ENCODE data around the gene NONO.
A peak's percentile ranks its signal among the peaks of the same experiment; 100 is the strongest.

Gene NONO

DNA sequence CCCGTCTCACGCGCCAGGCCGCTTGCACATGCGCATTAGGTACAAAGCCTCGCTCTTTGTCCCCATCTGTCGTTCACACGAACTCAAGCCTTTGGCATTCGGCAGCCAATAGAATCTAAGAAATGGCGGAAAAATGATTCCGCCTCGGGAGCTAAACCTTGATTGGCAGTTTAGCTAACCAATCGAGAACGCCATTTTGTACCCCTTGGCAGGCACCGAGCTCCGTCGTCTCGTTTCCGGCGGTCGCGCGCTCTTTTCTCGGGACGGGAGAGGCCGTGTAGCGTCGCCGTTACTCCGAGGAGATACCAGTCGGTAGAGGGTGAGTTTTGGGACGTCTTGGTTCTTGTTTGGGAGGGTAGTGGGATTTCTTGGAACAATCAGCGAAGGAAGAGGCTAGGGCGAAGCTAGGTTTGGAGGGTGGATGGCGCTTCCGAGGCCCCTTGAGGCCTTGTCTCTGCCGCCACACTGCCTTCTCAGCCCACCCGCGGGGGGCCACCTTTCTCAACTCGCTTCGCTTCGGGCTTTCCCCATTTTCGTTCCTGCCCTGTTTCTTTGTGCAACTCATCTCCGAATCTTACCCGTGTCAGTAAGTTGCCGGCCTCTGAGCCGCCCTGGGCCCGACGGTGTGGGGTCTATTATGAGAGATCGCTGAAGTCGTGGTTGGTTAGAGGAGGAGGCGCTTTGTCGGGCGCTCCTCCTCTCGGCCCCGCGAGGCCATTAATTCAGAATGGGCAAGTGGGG, at the start of gene NONO:
NONO (plus strand) TSS at position 233 of the 741 bp plus-strand sequence. CDS start 7,003 bp downstream, outside the sequence.
- H3K9ac ChIP-seq (ENCODE audit: low read depth in 1 of 2, low read length in 2 of 2) = peak within 1 kb of the TSS; percentile 77 to 93
- H3K27me3 ChIP-seq (ENCODE audit: control insufficient read depth in 1 of 2, insufficient read depth in 2 of 2, low read length in 2 of 2) = no peaks in the 10 kb centered on the region
- H3K4me1 ChIP-seq (ENCODE audit: control insufficient read depth in 1 of 2, insufficient read depth in 2 of 2, low read length in 2 of 2) = peaks cover 5 to 11% of the 10 kb centered on the region in 2 donors
- H3K36me3 ChIP-seq (ENCODE audit: control insufficient read depth in 1 of 2, insufficient read depth in 2 of 2, low read length in 2 of 2) = no peaks in the 10 kb centered on the region
- H3K9me3 ChIP-seq (ENCODE audit: control insufficient read depth in 1 of 2, low read length in 2 of 2) = no peaks in the 10 kb centered on the region
- H3K4me3 ChIP-seq (ENCODE audit: low read depth in 1 of 2, low read length in 2 of 2) = peak within 1 kb of the TSS; percentile 77 to 82
- H3K27ac ChIP-seq (ENCODE audit: low read depth, low read length) = peak within 1 kb of the TSS; percentile 85

DNA sequence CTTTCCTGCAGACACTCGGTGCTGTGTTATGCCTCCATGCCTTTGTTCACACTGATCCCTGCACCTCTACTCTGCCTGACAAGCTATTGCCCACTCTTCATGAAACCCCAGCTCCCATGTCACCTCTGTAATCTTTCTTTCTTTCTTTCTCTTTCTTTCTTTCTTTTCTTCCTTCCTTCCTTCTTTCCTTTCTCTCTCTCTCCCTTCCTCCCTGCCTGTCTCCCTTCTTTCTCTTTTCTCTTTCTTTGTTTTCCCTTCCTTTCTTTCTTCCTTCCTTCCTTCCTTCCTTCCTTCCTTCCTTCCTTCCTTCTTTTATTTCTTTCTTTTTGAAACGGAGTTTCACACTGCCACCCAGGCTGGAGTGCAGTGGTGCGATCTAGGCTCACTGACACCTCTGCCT, 48.0 kb upstream of the NONO start:
- H3K9ac ChIP-seq (ENCODE audit: low read depth in 1 of 2, low read length in 2 of 2) = no peak overlapping the region
- H3K9me3 ChIP-seq (ENCODE audit: control insufficient read depth in 1 of 2, low read length in 2 of 2) = no peaks in the 10 kb centered on the region
- H3K27ac ChIP-seq (ENCODE audit: low read depth, low read length) = no peak overlapping the region
- H3K4me1 ChIP-seq (ENCODE audit: control insufficient read depth in 1 of 2, insufficient read depth in 2 of 2, low read length in 2 of 2) = no peaks in the 10 kb centered on the region
- H3K36me3 ChIP-seq (ENCODE audit: control insufficient read depth in 1 of 2, insufficient read depth in 2 of 2, low read length in 2 of 2) = no peaks in the 10 kb centered on the region
- H3K4me3 ChIP-seq (ENCODE audit: low read depth in 1 of 2, low read length in 2 of 2) = no peak overlapping the region
- no peaks in the 10 kb centered on the region for H3K27me3 ChIP-seq (ENCODE audit: control insufficient read depth in 1 of 2, insufficient read depth in 2 of 2, low read length in 2 of 2)

DNA sequence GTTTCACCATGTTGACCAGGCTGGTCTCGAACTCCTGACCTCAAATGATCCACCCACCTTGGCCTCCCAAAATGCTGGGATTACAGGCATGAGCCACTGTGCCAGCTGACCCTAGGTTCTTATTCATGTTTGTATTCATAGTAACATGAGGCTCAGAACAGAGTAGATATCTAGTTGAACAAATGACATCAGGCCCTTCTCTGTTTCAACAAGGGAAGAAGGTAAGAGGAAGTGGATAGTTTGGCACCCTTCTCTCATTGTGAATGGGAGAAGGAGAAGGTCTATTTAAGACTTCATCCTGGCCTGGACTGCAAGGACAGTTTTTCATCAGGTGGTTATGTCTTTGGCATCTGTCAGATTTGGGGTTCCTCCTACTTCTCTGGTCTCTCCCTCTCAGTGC, 46.6 kb upstream of the NONO start:
- peaks cover 0 to 11% of the 10 kb centered on the region in 2 donors for H3K36me3 ChIP-seq (ENCODE audit: control insufficient read depth in 1 of 2, insufficient read depth in 2 of 2, low read length in 2 of 2)
- H3K9me3 ChIP-seq (ENCODE audit: control insufficient read depth in 1 of 2, low read length in 2 of 2) = no peaks in the 10 kb centered on the region
- H3K4me3 ChIP-seq (ENCODE audit: low read depth in 1 of 2, low read length in 2 of 2) = no peak overlapping the region
- no peak overlapping the region for H3K9ac ChIP-seq (ENCODE audit: low read depth in 1 of 2, low read length in 2 of 2)
- no peaks in the 10 kb centered on the region for H3K4me1 ChIP-seq (ENCODE audit: control insufficient read depth in 1 of 2, insufficient read depth in 2 of 2, low read length in 2 of 2)
- no peak overlapping the region for H3K27ac ChIP-seq (ENCODE audit: low read depth, low read length)
- no peaks in the 10 kb centered on the region for H3K27me3 ChIP-seq (ENCODE audit: control insufficient read depth in 1 of 2, insufficient read depth in 2 of 2, low read length in 2 of 2)

DNA sequence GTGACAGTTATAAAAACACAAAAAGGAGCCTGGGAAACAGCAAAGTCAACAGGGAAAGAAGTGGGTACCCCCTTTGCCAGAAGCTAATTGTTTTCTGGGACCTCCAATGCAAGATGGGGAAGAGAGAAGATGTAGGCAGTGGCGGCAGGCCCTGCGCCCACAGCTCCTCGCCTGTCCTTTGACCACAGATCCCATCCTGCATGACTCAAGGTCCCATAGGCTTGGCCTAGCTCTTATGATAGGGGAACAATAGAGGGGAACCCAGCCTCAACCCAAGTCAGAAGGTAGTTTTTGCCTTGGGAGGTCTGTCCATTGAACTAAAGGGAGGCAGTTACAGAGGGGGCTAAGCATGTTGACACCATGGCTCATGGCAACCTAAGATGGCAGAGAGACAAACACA, 43.7 kb upstream of the NONO start:
- H3K27ac ChIP-seq (ENCODE audit: low read depth, low read length) = no peak overlapping the region
- H3K27me3 ChIP-seq (ENCODE audit: control insufficient read depth in 1 of 2, insufficient read depth in 2 of 2, low read length in 2 of 2) = no peaks in the 10 kb centered on the region
- H3K4me1 ChIP-seq (ENCODE audit: control insufficient read depth in 1 of 2, insufficient read depth in 2 of 2, low read length in 2 of 2) = no peaks in the 10 kb centered on the region
- H3K9ac ChIP-seq (ENCODE audit: low read depth in 1 of 2, low read length in 2 of 2) = no peak overlapping the region
- H3K36me3 ChIP-seq (ENCODE audit: control insufficient read depth in 1 of 2, insufficient read depth in 2 of 2, low read length in 2 of 2) = peaks cover 0 to 39% of the 10 kb centered on the region in 2 donors
- H3K4me3 ChIP-seq (ENCODE audit: low read depth in 1 of 2, low read length in 2 of 2) = no peak overlapping the region
- no peaks in the 10 kb centered on the region for H3K9me3 ChIP-seq (ENCODE audit: control insufficient read depth in 1 of 2, low read length in 2 of 2)

DNA sequence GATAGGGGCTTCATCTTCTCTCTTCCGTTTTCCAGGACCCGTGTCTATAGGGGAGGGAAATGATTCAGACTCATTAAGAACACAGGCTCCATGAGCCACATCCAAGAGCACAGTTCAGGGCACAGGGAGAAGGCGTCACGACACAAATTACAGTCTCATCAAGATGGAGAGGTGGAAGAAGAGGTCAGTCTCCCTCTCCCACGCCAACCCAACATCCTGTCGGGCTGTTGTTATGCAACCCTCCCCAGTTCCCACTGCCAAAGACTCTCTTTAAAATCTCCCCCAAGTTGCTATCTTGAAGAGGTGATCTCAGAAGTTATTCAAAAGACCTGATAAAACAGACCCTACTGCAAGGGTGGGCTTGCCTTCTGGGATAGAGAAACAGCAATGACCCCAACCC, 42.1 kb upstream of the NONO start:
- Histone ChIP-seq H3K9me3 (ENCODE audit: control insufficient read depth in 1 of 2, low read length in 2 of 2) (no peaks in the 10 kb centered on the region), H3K36me3 (ENCODE audit: control insufficient read depth in 1 of 2, insufficient read depth in 2 of 2, low read length in 2 of 2) (peaks cover 4 to 52% of the 10 kb centered on the region in 2 donors), H3K27ac (ENCODE audit: low read depth, low read length) (no peak overlapping the region), H3K9ac (ENCODE audit: low read depth in 1 of 2, low read length in 2 of 2) (no peak overlapping the region), H3K4me3 (ENCODE audit: low read depth in 1 of 2, low read length in 2 of 2) (no peak overlapping the region), H3K4me1 (ENCODE audit: control insufficient read depth in 1 of 2, insufficient read depth in 2 of 2, low read length in 2 of 2) (no peaks in the 10 kb centered on the region), H3K27me3 (ENCODE audit: control insufficient read depth in 1 of 2, insufficient read depth in 2 of 2, low read length in 2 of 2) (no peaks in the 10 kb centered on the region)

GRCh38 chrX:71244359-71245128, 38.9 kb upstream of the NONO start:
- Histone ChIP-seq H3K36me3 (ENCODE audit: control insufficient read depth in 1 of 2, insufficient read depth in 2 of 2, low read length in 2 of 2) (peaks cover 8 to 73% of the 10 kb centered on the region in 2 donors), H3K27me3 (ENCODE audit: control insufficient read depth in 1 of 2, insufficient read depth in 2 of 2, low read length in 2 of 2) (no peaks in the 10 kb centered on the region), H3K4me1 (ENCODE audit: control insufficient read depth in 1 of 2, insufficient read depth in 2 of 2, low read length in 2 of 2) (no peaks in the 10 kb centered on the region), H3K9ac (ENCODE audit: low read depth in 1 of 2, low read length in 2 of 2) (no peak overlapping the region), H3K27ac (ENCODE audit: low read depth, low read length) (no peak overlapping the region), H3K4me3 (ENCODE audit: low read depth in 1 of 2, low read length in 2 of 2) (no peak overlapping the region), H3K9me3 (ENCODE audit: control insufficient read depth in 1 of 2, low read length in 2 of 2) (no peaks in the 10 kb centered on the region)

DNA sequence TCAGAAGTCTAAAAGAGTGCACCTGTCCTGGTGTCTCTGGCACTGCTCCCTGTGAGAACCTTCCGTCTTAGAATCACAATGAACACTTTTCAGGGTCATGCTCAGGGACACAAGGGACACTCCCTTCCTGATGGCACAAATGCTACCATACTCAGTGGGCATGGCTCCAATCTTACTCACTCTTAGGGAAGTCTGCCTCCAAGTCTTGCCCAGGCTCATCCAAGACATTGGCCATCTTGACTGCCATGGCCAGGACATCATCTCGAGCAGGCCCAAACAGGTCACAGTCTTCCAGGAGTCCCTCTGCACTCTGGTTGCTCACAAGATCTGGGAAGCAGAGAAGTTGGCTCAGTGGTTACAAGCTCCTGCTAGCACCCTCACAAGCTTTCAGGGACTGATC, 38.3 kb upstream of the NONO start:
- no peaks in the 10 kb centered on the region for H3K27me3 ChIP-seq (ENCODE audit: control insufficient read depth in 1 of 2, insufficient read depth in 2 of 2, low read length in 2 of 2)
- H3K9ac ChIP-seq (ENCODE audit: low read depth in 1 of 2, low read length in 2 of 2) = no peak overlapping the region
- peaks cover 8 to 79% of the 10 kb centered on the region in 2 donors for H3K36me3 ChIP-seq (ENCODE audit: control insufficient read depth in 1 of 2, insufficient read depth in 2 of 2, low read length in 2 of 2)
- no peaks in the 10 kb centered on the region for H3K4me1 ChIP-seq (ENCODE audit: control insufficient read depth in 1 of 2, insufficient read depth in 2 of 2, low read length in 2 of 2)
- no peak overlapping the region for H3K4me3 ChIP-seq (ENCODE audit: low read depth in 1 of 2, low read length in 2 of 2)
- H3K27ac ChIP-seq (ENCODE audit: low read depth, low read length) = no peak overlapping the region
- no peaks in the 10 kb centered on the region for H3K9me3 ChIP-seq (ENCODE audit: control insufficient read depth in 1 of 2, low read length in 2 of 2)

GRCh38 chrX:71250841-71251240, 32.6 kb upstream of the NONO start:
- peaks cover 9 to 10% of the 10 kb centered on the region in 2 donors for H3K4me1 ChIP-seq (ENCODE audit: control insufficient read depth in 1 of 2, insufficient read depth in 2 of 2, low read length in 2 of 2)
- H3K9ac ChIP-seq (ENCODE audit: low read depth in 1 of 2, low read length in 2 of 2) = no peak overlapping the region
- no peak overlapping the region for H3K4me3 ChIP-seq (ENCODE audit: low read depth in 1 of 2, low read length in 2 of 2)
- H3K36me3 ChIP-seq (ENCODE audit: control insufficient read depth in 1 of 2, insufficient read depth in 2 of 2, low read length in 2 of 2) = peaks cover 6 to 33% of the 10 kb centered on the region in 2 donors
- H3K27ac ChIP-seq (ENCODE audit: low read depth, low read length) = no peak overlapping the region
- no peaks in the 10 kb centered on the region for H3K27me3 ChIP-seq (ENCODE audit: control insufficient read depth in 1 of 2, insufficient read depth in 2 of 2, low read length in 2 of 2)
- no peaks in the 10 kb centered on the region for H3K9me3 ChIP-seq (ENCODE audit: control insufficient read depth in 1 of 2, low read length in 2 of 2)

DNA sequence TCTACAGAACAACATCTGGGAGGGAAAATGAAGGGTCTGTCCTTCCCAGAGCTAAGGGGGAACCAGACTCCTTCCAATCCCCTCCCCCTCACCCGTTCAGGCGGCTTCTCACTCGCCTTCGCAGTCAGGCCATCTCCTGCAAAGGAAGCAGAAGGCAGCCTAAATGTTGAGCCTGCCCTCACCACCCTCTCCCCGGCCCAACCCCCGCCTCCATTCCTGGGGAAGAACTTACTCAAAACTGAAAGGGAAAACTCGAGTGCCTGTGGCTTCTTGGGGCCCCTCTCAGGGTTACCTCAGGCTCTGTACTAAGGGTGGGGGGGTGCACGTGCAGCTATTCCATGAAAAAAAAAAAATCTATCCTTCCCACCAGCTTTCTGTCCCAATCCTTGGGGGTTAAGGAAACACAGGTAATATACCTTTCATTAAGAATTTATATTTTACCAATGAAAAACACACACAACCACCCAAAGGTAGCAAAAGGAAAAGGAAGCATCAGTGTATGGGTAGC, 31.9 kb upstream of the NONO start:
- Histone ChIP-seq H3K9ac (ENCODE audit: low read depth in 1 of 2, low read length in 2 of 2) (no peak overlapping the region), H3K27ac (ENCODE audit: low read depth, low read length) (no peak overlapping the region), H3K9me3 (ENCODE audit: control insufficient read depth in 1 of 2, low read length in 2 of 2) (no peaks in the 10 kb centered on the region), H3K36me3 (ENCODE audit: control insufficient read depth in 1 of 2, insufficient read depth in 2 of 2, low read length in 2 of 2) (peaks cover 3 to 29% of the 10 kb centered on the region in 2 donors), H3K4me1 (ENCODE audit: control insufficient read depth in 1 of 2, insufficient read depth in 2 of 2, low read length in 2 of 2) (peaks cover 9 to 10% of the 10 kb centered on the region in 2 donors), H3K27me3 (ENCODE audit: control insufficient read depth in 1 of 2, insufficient read depth in 2 of 2, low read length in 2 of 2) (no peaks in the 10 kb centered on the region), H3K4me3 (ENCODE audit: low read depth in 1 of 2, low read length in 2 of 2) (no peak overlapping the region)

DNA sequence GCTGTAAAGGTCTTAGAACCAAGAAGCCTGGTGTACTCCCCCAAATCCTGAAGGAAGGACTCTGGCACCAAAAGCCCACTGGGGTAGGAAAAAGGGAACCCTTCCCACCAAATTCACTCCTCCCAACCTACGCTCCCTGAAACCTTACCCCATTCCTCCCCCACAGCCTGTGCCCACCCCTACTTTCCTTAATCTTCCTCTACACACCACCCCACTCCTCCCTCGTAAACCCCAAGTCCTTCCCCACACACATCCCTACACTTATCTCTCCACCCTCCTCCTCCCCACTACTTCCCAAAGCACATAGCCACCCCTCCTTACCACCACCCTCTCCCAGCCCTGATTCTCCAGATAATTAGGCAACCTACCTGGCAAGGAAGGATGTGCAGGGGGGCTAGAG, 31.2 kb upstream of the NONO start:
- H3K9me3 ChIP-seq (ENCODE audit: control insufficient read depth in 1 of 2, low read length in 2 of 2) = no peaks in the 10 kb centered on the region
- peaks cover 9 to 10% of the 10 kb centered on the region in 2 donors for H3K4me1 ChIP-seq (ENCODE audit: control insufficient read depth in 1 of 2, insufficient read depth in 2 of 2, low read length in 2 of 2)
- no peak overlapping the region for H3K9ac ChIP-seq (ENCODE audit: low read depth in 1 of 2, low read length in 2 of 2)
- H3K36me3 ChIP-seq (ENCODE audit: control insufficient read depth in 1 of 2, insufficient read depth in 2 of 2, low read length in 2 of 2) = peaks cover under 1 to 28% of the 10 kb centered on the region in 2 donors
- H3K27me3 ChIP-seq (ENCODE audit: control insufficient read depth in 1 of 2, insufficient read depth in 2 of 2, low read length in 2 of 2) = no peaks in the 10 kb centered on the region
- no peak overlapping the region for H3K27ac ChIP-seq (ENCODE audit: low read depth, low read length)
- no peak overlapping the region for H3K4me3 ChIP-seq (ENCODE audit: low read depth in 1 of 2, low read length in 2 of 2)
